WTC11 (cell line): Measurements from ENCODE around the gene NCKAP5.

Experiments
- ATF1 ChIP-seq: sonication (generic); formaldehyde crosslinking; IDR thresholded peaks from 2 replicates; pipeline ENCODE4 v1.8.1; 2023; ENCODE audit warnings: mild to moderate bottlenecking, moderate library complexity, missing genetic modification reagents
- CREB1 ChIP-seq: sonication (generic); formaldehyde crosslinking; IDR thresholded peaks from 2 replicates; pipeline ENCODE4 v1.8.0; 2023; ENCODE audit warnings: mild to moderate bottlenecking, missing genetic modification reagents
- CTCF ChIP-seq: fragments of 200-600 bp; IDR thresholded peaks from 2 replicates; pipeline ENCODE4 v1.8.0; 2022; ENCODE audit warnings: antibody characterized with exemption
- ESRRA ChIP-seq: sonication (generic); formaldehyde crosslinking; IDR thresholded peaks from 2 replicates; pipeline ENCODE4 v1.8.1; 2022; ENCODE audit warnings: mild to moderate bottlenecking, missing genetic modification reagents, borderline replicate concordance
- FOXK1 ChIP-seq: sonication (generic); formaldehyde crosslinking; IDR thresholded peaks from 2 replicates; pipeline ENCODE4 v1.8.0; 2022; ENCODE audit warnings: mild to moderate bottlenecking, moderate library complexity, missing genetic modification reagents
- RORB ChIP-seq: fragments of 250-450 bp; sonication (Bioruptor Pico); IDR thresholded peaks from 2 replicates; pipeline ENCODE4 v1.9.0; 2021; ENCODE audit warnings: mild to moderate bottlenecking
- SP1 ChIP-seq: sonication (generic); formaldehyde crosslinking; conservative IDR thresholded peaks from 2 replicates; pipeline ENCODE4 v1.8.1; 2022; ENCODE audit warnings: missing genetic modification reagents
- TEAD1 ChIP-seq: sonication (generic); formaldehyde crosslinking; IDR thresholded peaks from 2 replicates; pipeline ENCODE4 v1.8.0; 2022; ENCODE audit warnings: mild to moderate bottlenecking, missing genetic modification reagents
- ZBTB21 ChIP-seq: sonication (generic); formaldehyde crosslinking; IDR thresholded peaks from 2 replicates; pipeline ENCODE4 v1.8.1; 2023; ENCODE audit warnings: mild to moderate bottlenecking, missing genetic modification reagents, borderline replicate concordance
- TF ChIP-seq, protein P1 (sequence below): fragments of 250-450 bp; sonication (Bioruptor Pico); IDR thresholded peaks from 2 replicates; pipeline ENCODE4 v2.1.2; 2022; ENCODE audit warnings: mild to moderate bottlenecking, moderate library complexity
- TF ChIP-seq, protein P2 (sequence below): sonication (generic); formaldehyde crosslinking; IDR thresholded peaks from 2 replicates; pipeline ENCODE4 v1.8.0; 2022; ENCODE audit warnings: mild to moderate bottlenecking, missing genetic modification reagents
- TF ChIP-seq, protein P3 (sequence below): sonication (generic); formaldehyde crosslinking; IDR thresholded peaks from 2 replicates; pipeline ENCODE4 v1.8.0; 2022; ENCODE audit warnings: mild to moderate bottlenecking, missing genetic modification reagents

DNA sequence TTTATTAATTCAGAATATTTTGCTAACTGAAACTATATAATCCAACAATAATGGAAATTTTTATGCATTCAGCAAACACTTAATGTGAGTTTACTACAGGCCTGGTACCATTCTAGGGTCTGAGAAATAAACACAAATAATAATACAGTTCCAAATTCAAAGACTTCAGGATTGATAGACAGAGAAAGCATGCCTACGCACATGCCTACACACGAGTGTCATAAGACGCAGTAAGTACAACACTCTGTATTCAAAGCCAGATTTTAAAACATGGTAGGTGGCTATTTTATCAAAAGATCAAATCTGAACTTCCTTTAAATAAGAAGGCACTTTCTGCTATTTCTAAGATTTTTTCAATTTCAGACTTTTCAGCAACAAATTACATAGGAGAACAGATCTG is 346.9 kb downstream of the NCKAP5 start:
- no peak for TF ChIP-seq CTCF
- no peak for TF ChIP-seq FOXK1 (CRISPR knock-in tag)
- no peak for TF ChIP-seq ESRRA (CRISPR knock-in tag)
- no peak for TF ChIP-seq ZBTB21 (CRISPR knock-in tag)
- TF ChIP-seq, protein P1, sequence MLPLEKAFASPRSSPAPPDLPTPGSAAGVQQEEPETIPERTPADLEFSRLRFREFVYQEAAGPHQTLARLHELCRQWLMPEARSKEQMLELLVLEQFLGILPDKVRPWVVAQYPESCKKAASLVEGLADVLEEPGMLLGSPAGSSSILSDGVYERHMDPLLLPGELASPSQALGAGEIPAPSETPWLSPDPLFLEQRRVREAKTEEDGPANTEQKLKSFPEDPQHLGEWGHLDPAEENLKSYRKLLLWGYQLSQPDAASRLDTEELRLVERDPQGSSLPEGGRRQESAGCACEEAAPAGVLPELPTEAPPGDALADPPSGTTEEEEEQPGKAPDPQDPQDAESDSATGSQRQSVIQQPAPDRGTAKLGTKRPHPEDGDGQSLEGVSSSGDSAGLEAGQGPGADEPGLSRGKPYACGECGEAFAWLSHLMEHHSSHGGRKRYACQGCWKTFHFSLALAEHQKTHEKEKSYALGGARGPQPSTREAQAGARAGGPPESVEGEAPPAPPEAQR (CRISPR knock-in tag): no peak
- no peak for TF ChIP-seq ATF1 (CRISPR knock-in tag)
- TF ChIP-seq, protein P2, sequence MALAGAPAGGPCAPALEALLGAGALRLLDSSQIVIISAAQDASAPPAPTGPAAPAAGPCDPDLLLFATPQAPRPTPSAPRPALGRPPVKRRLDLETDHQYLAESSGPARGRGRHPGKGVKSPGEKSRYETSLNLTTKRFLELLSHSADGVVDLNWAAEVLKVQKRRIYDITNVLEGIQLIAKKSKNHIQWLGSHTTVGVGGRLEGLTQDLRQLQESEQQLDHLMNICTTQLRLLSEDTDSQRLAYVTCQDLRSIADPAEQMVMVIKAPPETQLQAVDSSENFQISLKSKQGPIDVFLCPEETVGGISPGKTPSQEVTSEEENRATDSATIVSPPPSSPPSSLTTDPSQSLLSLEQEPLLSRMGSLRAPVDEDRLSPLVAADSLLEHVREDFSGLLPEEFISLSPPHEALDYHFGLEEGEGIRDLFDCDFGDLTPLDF (CRISPR knock-in tag): no peak
- TF ChIP-seq SP1 (CRISPR knock-in tag): no peak
- TF ChIP-seq, protein P3, sequence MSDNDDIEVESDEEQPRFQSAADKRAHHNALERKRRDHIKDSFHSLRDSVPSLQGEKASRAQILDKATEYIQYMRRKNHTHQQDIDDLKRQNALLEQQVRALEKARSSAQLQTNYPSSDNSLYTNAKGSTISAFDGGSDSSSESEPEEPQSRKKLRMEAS: no peak
- TF ChIP-seq TEAD1 (CRISPR knock-in tag): no peak
- no peak for TF ChIP-seq RORB (CRISPR knock-in tag)
- no peak for TF ChIP-seq CREB1 (CRISPR knock-in tag)
